Right atrium auricular region (tissue), 2 donors: ENCODE measurements around the gene NCKAP5. TPM values are rescaled to one million over a fixed set of nuclear protein-coding genes. Genes with fewer than 3 reads are reported as not detected.

Source experiments
- DNase-seq: peaks from one replicate; pipeline ENCODE4 v3.0.0-alpha.2; 2019; ENCODE audit warnings: low spot score
- H3K27ac ChIP-seq, 2 donors: fragments of 200-600 bp; sonication (generic); 1 replicate in 1 of 2; 2 replicates in 1 of 2; pipeline ENCODE4 v1.5.1; 2016 to 2019
- H3K27me3 ChIP-seq, 2 donors: fragments of 200-600 bp; sonication (generic); one replicate each; pipeline versions ENCODE4 v1.5.1 to v1.6.0; 2017 to 2019
- H3K36me3 ChIP-seq: fragments of 200-600 bp; sonication (generic); one replicate; pipeline ENCODE4 v1.5.1; 2016
- H3K4me1 ChIP-seq, 2 donors: fragments of 200-600 bp; sonication (generic); one replicate each; pipeline versions ENCODE4 v1.5.1 to v1.6.0; 2017 to 2019
- H3K4me3 ChIP-seq, 2 donors: fragments of 200-600 bp; sonication (generic); 1 replicate in 1 of 2; 2 replicates in 1 of 2; pipeline ENCODE4 v1.5.1; 2017 to 2019; ENCODE audit warnings: mild to moderate bottlenecking in 1 of 2, moderate library complexity in 1 of 2
- H3K9me3 ChIP-seq, 2 donors: fragments of 200-600 bp; sonication (generic); one replicate each; pipeline ENCODE4 v1.5.1; 2019
- total RNA-seq, 2 donors: library from RNA; depleted of rRNA; stranded (reverse); fragments of >200 nt; gene quantifications; one replicate each; pipeline ENCODE4 v1.1.0, GENCODE V29; 2016
- TF ChIP-seq, protein P1 (sequence below), 2 donors: fragments of 200-600 bp; sonication (generic); IDR thresholded peaks; one replicate each; pipeline ENCODE4 v1.5.1; 2019; ENCODE audit warnings: antibody characterized with exemption in 2 of 2

Gene NCKAP5
- total RNA-seq, 2 donors from 2014 or later: 3.6 to 5.4 TPM

DNA sequence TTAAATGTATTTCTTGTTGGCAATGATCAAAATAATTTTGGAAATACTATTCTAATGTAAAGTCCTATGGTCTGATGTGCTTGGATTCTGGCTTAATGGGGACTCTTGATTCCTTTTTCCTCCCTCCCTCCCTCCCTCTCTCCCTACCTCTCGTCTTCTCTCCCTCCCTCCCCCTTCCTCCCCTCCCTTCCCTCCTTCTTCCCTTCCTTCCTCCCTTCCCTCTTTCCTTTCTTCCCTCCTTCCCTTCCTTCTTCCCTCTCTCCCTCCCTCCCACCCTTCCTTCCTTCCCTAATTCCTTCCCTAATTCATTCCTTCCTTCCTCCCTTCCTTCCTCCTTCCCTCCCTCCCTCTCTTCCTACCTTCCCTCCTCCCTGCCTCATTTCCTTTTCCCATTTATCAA, 19.9 kb upstream of the NCKAP5 start:
- no peaks in the 10 kb centered on the region for H3K36me3 ChIP-seq
- no peak overlapping the region for H3K4me3 ChIP-seq
- no peaks in the 10 kb centered on the region for H3K27me3 ChIP-seq
- H3K4me1 ChIP-seq: peaks cover 0 to 27% of the 10 kb centered on the region in 2 donors
- DNase-seq: no peak
- H3K27ac ChIP-seq: no peak overlapping the region
- H3K9me3 ChIP-seq: no peaks in the 10 kb centered on the region
- TF ChIP-seq, protein P1, sequence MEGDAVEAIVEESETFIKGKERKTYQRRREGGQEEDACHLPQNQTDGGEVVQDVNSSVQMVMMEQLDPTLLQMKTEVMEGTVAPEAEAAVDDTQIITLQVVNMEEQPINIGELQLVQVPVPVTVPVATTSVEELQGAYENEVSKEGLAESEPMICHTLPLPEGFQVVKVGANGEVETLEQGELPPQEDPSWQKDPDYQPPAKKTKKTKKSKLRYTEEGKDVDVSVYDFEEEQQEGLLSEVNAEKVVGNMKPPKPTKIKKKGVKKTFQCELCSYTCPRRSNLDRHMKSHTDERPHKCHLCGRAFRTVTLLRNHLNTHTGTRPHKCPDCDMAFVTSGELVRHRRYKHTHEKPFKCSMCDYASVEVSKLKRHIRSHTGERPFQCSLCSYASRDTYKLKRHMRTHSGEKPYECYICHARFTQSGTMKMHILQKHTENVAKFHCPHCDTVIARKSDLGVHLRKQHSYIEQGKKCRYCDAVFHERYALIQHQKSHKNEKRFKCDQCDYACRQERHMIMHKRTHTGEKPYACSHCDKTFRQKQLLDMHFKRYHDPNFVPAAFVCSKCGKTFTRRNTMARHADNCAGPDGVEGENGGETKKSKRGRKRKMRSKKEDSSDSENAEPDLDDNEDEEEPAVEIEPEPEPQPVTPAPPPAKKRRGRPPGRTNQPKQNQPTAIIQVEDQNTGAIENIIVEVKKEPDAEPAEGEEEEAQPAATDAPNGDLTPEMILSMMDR (IDR thresholded peaks at IDR 0.05): no peak

DNA sequence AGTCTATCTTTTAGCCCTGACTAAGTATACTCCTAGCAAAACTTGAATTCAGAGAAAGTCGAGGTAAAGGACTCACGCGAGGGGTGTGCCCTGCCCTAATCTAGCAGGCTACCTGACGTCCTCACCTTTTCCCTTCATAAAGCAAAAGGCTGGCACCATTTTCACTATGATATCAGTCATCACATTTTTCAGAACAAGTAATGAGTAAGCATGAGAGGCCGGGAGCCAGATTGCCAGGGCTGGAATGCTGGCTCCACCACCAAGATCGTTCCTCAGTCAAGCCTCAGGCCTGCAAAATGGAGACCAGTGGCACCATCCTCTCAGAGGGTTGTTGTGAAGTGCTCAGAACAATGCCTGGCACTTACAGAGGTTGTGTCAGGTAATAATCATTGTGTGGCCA, 18.7 kb upstream of the NCKAP5 start:
- H3K4me3 ChIP-seq: no peak overlapping the region
- TF ChIP-seq, protein P1 (IDR thresholded peaks at IDR 0.05): no peak
- no peaks in the 10 kb centered on the region for H3K27me3 ChIP-seq
- H3K36me3 ChIP-seq: no peaks in the 10 kb centered on the region
- no peak for DNase-seq
- peaks cover 0 to 23% of the 10 kb centered on the region in 2 donors for H3K4me1 ChIP-seq
- H3K27ac ChIP-seq: peak overlapping the region in 1 of 2 donors; percentile 62
- H3K9me3 ChIP-seq: no peaks in the 10 kb centered on the region

DNA sequence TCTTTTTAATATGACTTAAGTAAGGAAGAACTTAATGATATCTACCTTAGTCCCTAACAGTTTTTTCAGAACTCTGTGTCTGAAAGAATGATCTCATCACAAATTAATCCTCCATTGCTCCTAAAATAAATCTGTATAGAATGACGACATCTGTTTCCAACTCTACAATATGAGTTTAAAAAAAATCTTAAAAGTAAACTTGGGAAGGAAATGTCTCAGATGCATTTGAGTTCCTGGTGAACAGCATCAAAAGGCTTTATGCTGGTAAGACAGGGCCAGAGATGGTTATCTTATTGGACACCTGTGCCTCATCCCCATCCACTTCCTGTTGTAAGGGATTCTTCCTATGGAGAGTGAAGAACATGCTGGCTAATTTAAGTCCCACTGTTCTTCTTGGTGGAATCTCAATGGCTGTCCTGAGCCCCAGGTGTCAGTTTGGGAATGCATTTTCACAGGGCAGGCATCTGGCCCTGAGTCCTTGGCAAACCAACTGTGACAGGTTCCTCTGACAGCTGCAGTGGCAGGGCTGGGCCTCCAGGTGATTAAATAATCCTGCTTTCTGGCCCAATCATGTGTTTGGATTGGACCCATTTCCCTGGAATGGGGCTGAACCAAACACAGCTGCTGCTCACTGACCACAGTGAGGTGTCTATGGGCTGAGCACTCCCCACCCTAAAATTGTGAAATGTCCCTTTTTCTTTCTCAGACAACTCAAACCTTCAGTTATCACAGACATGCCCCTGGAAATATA, 12.9 kb upstream of the NCKAP5 start:
- Histone ChIP-seq H3K27me3 (no peaks in the 10 kb centered on the region), H3K36me3 (no peaks in the 10 kb centered on the region), H3K9me3 (no peaks in the 10 kb centered on the region), H3K4me1 (peaks cover 0 to 27% of the 10 kb centered on the region in 2 donors), H3K27ac (peak overlapping the region in 1 of 2 donors; percentile 75), H3K4me3 (no peak overlapping the region)
- TF ChIP-seq, protein P1 (IDR thresholded peaks at IDR 0.05): no peak
- no peak for DNase-seq

DNA sequence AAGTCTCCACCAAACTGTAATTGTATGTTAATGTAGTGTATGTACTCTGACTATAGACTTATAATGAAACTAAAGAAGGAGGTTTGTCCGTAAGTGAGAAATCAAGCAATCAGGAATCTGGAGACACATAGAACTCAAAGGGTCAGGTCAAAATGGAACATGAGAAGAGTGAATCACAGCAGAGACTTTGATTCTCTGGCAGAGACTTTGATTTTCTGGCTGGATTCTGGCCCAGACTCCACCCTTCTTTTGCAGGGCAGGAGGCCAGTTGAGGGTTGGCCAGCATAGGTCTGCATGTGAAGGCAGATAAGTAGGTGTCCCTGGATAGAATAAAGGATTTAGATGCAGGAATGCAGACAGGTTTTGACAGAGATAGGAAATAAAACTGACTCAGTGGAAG, 11.0 kb upstream of the NCKAP5 start:
- no peak for DNase-seq
- TF ChIP-seq, protein P1 (IDR thresholded peaks at IDR 0.05): no peak
- Histone ChIP-seq H3K27ac (peak overlapping the region in 1 of 2 donors; percentile 75), H3K9me3 (no peaks in the 10 kb centered on the region), H3K27me3 (no peaks in the 10 kb centered on the region), H3K36me3 (no peaks in the 10 kb centered on the region), H3K4me3 (no peak overlapping the region), H3K4me1 (peaks cover 0 to 23% of the 10 kb centered on the region in 2 donors)

DNA sequence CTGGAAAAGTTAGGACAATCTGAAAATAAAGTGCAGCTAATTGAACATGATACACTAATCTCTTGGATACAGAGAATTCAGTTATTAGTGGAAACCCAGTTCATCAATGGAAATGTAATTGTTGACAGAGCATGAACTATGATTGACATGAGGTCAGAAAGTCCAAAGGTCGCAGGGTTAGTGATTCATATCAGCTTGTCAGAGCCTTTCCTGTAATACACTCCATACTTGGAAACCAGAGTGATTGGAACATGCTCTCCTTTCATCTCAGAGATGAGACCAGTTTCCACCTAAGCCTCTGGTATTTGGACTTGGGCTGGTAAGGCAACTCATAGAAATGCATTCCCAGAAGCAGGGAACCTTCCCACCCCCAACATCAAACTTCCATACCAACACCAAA, 8.5 kb upstream of the NCKAP5 start:
- no peaks in the 10 kb centered on the region for H3K9me3 ChIP-seq
- no peaks in the 10 kb centered on the region for H3K36me3 ChIP-seq
- no peak for DNase-seq
- H3K27me3 ChIP-seq: no peaks in the 10 kb centered on the region
- H3K4me3 ChIP-seq: no peak overlapping the region
- TF ChIP-seq, protein P1 (IDR thresholded peaks at IDR 0.05): no peak
- H3K27ac ChIP-seq: no peak overlapping the region
- peaks cover 0 to 23% of the 10 kb centered on the region in 2 donors for H3K4me1 ChIP-seq

DNA sequence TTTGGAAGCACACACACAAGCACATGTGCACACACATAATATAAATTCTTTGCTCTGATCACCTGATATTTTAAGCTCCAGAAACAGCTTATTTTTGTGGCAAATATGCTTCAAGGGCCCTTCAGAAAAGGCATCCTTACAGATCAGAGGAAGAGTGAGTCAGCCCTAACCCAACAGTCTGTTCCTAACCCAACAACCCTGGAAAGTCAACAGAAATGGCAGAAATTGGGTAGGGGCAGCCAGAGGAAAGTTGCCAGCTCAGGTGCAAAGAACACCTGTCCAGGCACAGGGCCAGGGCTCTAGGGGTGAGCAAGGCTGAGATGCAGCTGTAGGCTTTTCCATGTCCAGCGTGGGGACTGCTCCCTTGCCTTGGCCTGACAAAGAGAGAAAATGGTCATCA, 6.4 kb upstream of the NCKAP5 start:
- H3K9me3 ChIP-seq: no peaks in the 10 kb centered on the region
- no peak overlapping the region for H3K4me3 ChIP-seq
- no peak overlapping the region for H3K27ac ChIP-seq
- TF ChIP-seq, protein P1 (IDR thresholded peaks at IDR 0.05): no peak
- no peaks in the 10 kb centered on the region for H3K36me3 ChIP-seq
- H3K27me3 ChIP-seq: no peaks in the 10 kb centered on the region
- H3K4me1 ChIP-seq: peaks cover 0 to 9% of the 10 kb centered on the region in 2 donors
- no peak for DNase-seq
